Osteocyte (in vitro differentiated cells): ENCODE results near the gene THRB. TPM values are rescaled to one million over a fixed set of nuclear protein-coding genes. Genes with fewer than 3 reads are reported as not detected.

Source experiments
- DNase-seq: peaks from one replicate; pipeline ENCODE4 v3.0.0; 2021; ENCODE audit warnings: mixed read lengths; ENCODE audit not compliant: unreplicated experiment; ENCODE audit errors: extremely low spot score
- H3K27ac Mint-ChIP-seq: one replicate; pipeline ENCODE4 v1.8.0; 2021; ENCODE audit warnings: mild to moderate bottlenecking, mixed read lengths; ENCODE audit not compliant: unreplicated experiment
- H3K27me3 Mint-ChIP-seq: one replicate; pipeline ENCODE4 v1.8.0; 2021; ENCODE audit warnings: mixed read lengths; ENCODE audit not compliant: unreplicated experiment
- H3K36me3 Mint-ChIP-seq: one replicate; pipeline ENCODE4 v1.8.0; 2021; ENCODE audit warnings: mixed read lengths; ENCODE audit not compliant: unreplicated experiment
- H3K4me1 Mint-ChIP-seq: one replicate; pipeline ENCODE4 v1.8.0; 2021; ENCODE audit warnings: mixed read lengths; ENCODE audit not compliant: unreplicated experiment
- H3K4me3 Mint-ChIP-seq: one replicate; pipeline ENCODE4 v1.8.0; 2021; ENCODE audit warnings: mild to moderate bottlenecking, moderate library complexity, mixed read lengths; ENCODE audit not compliant: unreplicated experiment
- H3K9me3 Mint-ChIP-seq: one replicate; pipeline ENCODE4 v1.8.0; 2021; ENCODE audit warnings: mixed read lengths; ENCODE audit not compliant: unreplicated experiment
- total RNA-seq: library from RNA; stranded (reverse); gene quantifications from 2 replicates; pipeline ENCODE4 v1.2.1, GENCODE V29; 2021
- TF ChIP-seq, protein P1 (sequence below): fragments of 200-600 bp; sonication (generic); IDR thresholded peaks from 2 replicates; pipeline ENCODE4 v1.5.0; 2021; ENCODE audit warnings: antibody characterized with exemption, mild to moderate bottlenecking, moderate library complexity

The THRB gene
- total RNA-seq, 1 donor from 2014 or later = 4.6 TPM

DNA sequence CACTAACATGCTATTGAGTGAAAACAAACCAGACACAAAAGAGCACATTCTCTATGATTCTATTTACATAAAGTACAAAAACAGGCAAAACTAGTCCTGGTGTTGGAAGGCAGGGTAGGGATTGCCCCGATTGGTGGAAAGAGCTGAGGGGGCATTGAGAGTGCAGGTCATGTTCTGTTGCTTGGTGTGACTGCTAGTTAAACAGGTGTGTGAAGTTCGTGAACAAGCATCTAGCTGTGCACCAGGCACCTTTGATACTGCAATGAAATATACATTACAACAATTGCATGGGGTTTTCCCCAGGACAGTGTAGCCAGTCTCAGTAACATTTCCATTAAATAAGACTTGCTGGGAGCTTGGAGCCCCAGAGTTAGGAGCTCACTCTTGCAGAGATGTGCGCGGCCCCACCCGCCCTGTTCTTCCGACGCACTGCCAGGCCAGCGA, 26.3 kb upstream of the THRB start:
- Mint-ChIP-seq H3K27ac (peak overlapping the region; percentile 67), H3K9me3 (no peaks in the 10 kb centered on the region), H3K4me1 (peaks cover 16% of the 10 kb centered on the region), H3K4me3 (peak overlapping the region; percentile 63), H3K27me3 (no peaks in the 10 kb centered on the region), H3K36me3 (no peaks in the 10 kb centered on the region)
- TF ChIP-seq, protein P1, sequence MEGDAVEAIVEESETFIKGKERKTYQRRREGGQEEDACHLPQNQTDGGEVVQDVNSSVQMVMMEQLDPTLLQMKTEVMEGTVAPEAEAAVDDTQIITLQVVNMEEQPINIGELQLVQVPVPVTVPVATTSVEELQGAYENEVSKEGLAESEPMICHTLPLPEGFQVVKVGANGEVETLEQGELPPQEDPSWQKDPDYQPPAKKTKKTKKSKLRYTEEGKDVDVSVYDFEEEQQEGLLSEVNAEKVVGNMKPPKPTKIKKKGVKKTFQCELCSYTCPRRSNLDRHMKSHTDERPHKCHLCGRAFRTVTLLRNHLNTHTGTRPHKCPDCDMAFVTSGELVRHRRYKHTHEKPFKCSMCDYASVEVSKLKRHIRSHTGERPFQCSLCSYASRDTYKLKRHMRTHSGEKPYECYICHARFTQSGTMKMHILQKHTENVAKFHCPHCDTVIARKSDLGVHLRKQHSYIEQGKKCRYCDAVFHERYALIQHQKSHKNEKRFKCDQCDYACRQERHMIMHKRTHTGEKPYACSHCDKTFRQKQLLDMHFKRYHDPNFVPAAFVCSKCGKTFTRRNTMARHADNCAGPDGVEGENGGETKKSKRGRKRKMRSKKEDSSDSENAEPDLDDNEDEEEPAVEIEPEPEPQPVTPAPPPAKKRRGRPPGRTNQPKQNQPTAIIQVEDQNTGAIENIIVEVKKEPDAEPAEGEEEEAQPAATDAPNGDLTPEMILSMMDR = no peak
- no peak for DNase-seq

DNA sequence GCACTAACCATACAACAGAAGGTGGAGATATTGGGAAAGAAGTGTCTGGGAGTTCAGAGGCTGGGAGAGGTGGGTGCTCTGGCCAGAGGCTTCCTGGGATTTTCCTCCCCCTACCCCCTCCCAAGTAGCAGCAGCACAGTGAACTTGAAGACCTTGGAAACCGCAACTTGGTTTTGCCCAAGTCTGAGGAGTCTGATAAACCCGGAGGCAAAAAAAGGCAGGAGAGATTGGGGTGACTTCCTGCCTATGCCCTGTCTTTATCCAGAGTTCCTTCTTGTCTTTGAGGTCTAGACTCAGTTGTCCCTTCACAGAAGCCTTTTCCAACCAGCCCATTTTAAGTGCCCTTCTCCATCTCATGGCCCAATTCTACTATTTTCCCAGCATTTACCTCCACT, 25.4 kb upstream of the THRB start:
- Mint-ChIP-seq H3K27ac (no peak overlapping the region), H3K27me3 (no peaks in the 10 kb centered on the region), H3K4me3 (no peak overlapping the region), H3K36me3 (no peaks in the 10 kb centered on the region), H3K4me1 (peaks cover 16% of the 10 kb centered on the region), H3K9me3 (no peaks in the 10 kb centered on the region)
- DNase-seq = no peak
- TF ChIP-seq, protein P1 = no peak

DNA sequence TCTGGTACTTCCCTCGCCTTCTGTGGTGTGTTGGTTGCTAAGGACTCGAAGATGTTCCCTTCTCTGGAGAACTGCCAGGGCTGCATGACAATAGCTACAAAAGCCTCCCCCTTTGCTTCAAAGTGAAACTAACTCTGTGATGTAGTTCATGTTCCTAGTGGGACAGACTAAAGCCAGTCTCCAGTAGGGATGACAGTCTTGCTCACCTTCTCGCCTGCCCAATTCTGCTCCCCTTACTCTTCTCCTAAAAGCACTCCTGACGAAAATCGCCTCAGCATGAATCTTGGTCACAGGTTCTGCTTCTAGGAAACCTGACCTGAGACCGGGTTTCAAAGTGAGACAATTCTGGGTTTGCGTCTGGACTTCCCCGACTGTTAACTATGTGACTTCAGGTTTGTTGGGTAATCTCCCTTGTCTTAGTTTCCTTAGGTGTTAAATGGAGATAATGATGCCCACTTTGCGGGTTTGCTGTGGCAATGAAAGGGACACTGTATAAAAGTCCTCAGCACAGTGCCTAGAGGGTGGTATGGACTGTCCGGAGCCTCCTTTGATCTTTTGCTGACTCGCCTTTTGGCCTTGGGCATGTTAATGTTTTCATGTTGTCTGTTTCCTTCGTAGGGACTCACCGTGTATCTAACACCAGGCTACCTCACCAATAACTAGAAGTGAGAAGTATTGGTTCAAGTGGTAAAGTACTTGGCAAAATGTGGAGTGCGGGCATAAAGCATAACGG, 24.9 kb upstream of the THRB start:
- no peak for DNase-seq
- H3K27me3 Mint-ChIP-seq = no peaks in the 10 kb centered on the region
- H3K9me3 Mint-ChIP-seq = no peaks in the 10 kb centered on the region
- TF ChIP-seq, protein P1 = no peak
- H3K27ac Mint-ChIP-seq = no peak overlapping the region
- peaks cover 16% of the 10 kb centered on the region for H3K4me1 Mint-ChIP-seq
- no peak overlapping the region for H3K4me3 Mint-ChIP-seq
- H3K36me3 Mint-ChIP-seq = no peaks in the 10 kb centered on the region

GRCh38 chr3:24518990-24519367, 24.3 kb upstream of the THRB start:
- TF ChIP-seq, protein P1 = no peak
- Mint-ChIP-seq H3K9me3 (no peaks in the 10 kb centered on the region), H3K27me3 (no peaks in the 10 kb centered on the region), H3K36me3 (no peaks in the 10 kb centered on the region), H3K4me1 (peaks cover 19% of the 10 kb centered on the region), H3K27ac (no peak overlapping the region), H3K4me3 (no peak overlapping the region)
- no peak for DNase-seq

GRCh38 chr3:24514119-24514518, 19.5 kb upstream of the THRB start:
- DNase-seq = no peak
- Mint-ChIP-seq H3K36me3 (no peaks in the 10 kb centered on the region), H3K9me3 (peaks cover 5% of the 10 kb centered on the region), H3K4me1 (peaks cover 19% of the 10 kb centered on the region), H3K27ac (peak overlapping the region; percentile 50), H3K27me3 (no peaks in the 10 kb centered on the region), H3K4me3 (no peak overlapping the region)
- TF ChIP-seq, protein P1 = no peak
